ENCODE measurements around the gene CENPP.
"Not testable (repeated sequence)": the region's sequence is repeated elsewhere in the genome, so short reads cannot be mapped to it uniquely, and the experiment has no call there.

Gene CENPP

GRCh38 chr9:92564504-92564903 lies 238.8 kb downstream of the CENPP start:
- in situ Hi-C loops (cut with HindIII; ENCODE audit: low sequenced_read_pairs), result no loop called here

- in situ Hi-C loops (cut with HindIII; ENCODE audit: low sequenced_read_pairs), result no loop called here
These were observed 239.2 kb downstream of the CENPP start for GRCh38 chr9:92564982-92565381.

- in situ Hi-C loops (cut with HindIII; ENCODE audit: low sequenced_read_pairs), result not testable (repeated sequence)
These were observed 246.1 kb downstream of the CENPP start for GRCh38 chr9:92571871-92572270.

DNA sequence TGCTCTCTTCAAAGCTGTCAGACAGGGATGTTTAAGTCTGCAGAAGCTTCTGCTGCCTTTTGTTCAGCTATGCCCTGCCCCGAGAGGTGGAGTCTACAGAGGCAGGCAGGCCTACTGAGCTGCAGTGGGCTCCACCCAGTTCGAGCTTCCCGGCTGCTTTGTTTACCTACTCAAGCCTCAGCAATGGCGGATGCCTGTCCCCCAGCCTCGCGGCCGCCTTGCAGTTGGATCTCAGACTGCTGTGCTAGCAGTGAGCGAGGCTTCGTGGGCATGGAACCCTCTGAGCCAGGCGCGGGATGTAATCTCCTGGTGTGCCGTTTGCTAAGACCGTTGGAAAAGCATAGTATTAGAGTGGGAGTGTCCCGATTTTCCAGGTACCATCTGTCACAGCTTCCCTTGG lies 247.9 kb downstream of the CENPP start:
- in situ Hi-C loops (cut with HindIII; ENCODE audit: low sequenced_read_pairs), result not testable (repeated sequence)

GRCh38 chr9:92576175-92576574 lies 250.4 kb downstream of the CENPP start:
- in situ Hi-C loops (cut with HindIII; ENCODE audit: low sequenced_read_pairs), result loop anchor here (5.0 to 25.0 kb wide), 2 partner anchors 49 to 214 kb away; no protein-coding TSS in a partner anchor

DNA sequence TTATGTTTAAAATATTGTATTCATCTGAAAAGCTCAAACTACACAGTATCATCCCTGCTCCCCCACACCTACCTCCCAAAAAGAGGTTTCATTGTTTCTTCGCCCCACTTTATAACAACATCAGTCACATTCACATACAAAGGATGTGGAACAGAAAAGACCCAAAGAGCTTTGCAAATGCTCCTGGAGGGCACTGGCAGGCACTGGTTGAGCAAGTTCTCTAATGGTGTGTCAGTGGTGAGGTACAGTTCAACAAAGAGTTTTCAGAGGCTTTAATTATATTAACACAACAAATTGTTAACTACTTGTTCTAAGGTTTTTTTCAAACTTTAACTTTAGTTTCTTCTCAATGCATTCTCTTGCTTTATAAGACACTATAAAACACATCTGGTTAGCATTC lies 264.2 kb downstream of the CENPP start:
- in situ Hi-C loops (cut with HindIII; ENCODE audit: low sequenced_read_pairs), result loop anchor here (25.0 kb wide), 1 partner anchor 228 kb away; no protein-coding TSS in a partner anchor

DNA sequence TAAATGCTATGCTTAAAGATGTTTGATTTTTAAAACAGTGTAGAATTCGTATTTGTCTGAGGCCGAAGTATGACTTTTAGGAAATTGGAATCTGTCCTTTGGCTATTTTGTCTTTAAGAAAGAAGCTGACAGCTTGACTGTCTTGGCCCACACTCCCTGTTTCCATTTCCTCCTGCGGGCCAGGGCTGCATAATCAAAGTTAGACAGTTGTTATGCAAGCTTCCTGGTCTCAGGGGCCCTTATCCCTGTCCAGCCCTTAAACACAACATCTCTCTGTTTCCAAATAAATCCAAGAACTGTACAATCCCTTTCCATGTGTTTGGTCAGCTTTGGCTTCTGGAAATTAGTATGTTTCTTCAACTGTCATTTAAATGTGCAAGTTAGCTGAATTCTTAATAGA lies 264.6 kb downstream of the CENPP start:
- in situ Hi-C loops (cut with HindIII; ENCODE audit: low sequenced_read_pairs), result loop anchor here (25.0 kb wide), 1 partner anchor 228 kb away; no protein-coding TSS in a partner anchor

- in situ Hi-C loops (cut with HindIII; ENCODE audit: low sequenced_read_pairs), result loop anchor here (25.0 kb wide), 1 partner anchor 230 kb away; no protein-coding TSS in a partner anchor
These were observed 266.8 kb downstream of the CENPP start for GRCh38 chr9:92592537-92592936.

DNA sequence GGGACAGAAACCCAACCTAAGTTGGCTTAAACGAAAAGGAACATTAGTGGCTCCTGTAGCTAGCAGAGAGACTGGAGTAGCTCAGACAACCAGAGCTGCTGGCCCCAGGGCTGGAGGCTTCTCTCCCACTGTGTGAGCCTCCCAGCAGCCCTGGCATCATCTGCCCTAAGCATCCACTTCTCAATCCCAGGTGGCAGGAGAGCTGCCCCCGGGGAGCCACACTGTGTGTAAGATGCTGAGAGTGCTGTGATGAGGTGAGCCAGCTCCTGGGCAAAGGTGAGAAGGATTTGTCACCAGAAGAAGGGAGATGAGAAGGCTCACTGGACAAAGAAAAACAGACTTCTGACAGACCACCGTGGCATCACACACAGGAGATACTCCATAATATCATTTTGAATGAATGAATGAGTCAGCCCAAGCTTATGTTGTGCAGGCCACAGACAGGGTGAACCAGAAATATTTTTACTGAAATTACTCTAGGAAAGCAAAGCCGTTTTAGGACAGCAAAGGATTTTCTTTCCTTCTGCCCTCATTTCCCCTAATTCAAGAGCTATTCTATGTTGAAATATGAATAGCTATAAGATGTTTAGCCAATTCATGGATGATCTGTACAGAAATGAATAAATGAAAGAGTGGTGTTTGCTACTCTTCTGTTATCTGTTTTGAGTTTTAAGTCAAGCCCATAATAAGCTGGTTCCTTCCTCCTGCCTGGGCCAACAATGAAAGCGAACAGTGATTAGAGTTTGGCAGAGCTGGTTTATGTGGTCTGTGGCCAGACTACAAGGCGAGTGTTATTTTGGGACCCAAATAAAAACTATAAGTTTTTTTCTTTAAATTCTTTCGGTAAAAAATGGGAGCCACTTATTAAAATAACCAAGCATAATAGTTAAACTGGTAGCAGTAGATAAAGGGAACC lies 267.5 kb downstream of the CENPP start:
- in situ Hi-C loops (cut with HindIII; ENCODE audit: low sequenced_read_pairs), result loop anchor here (25.0 kb wide), 1 partner anchor 231 kb away; no protein-coding TSS in a partner anchor

GRCh38 chr9:92595075-92595474 lies 269.3 kb downstream of the CENPP start:
- in situ Hi-C loops (cut with HindIII; ENCODE audit: low sequenced_read_pairs), result loop anchor here (25.0 kb wide), 1 partner anchor 233 kb away; no protein-coding TSS in a partner anchor

GRCh38 chr9:92595930-92596329 lies 270.2 kb downstream of the CENPP start:
- in situ Hi-C loops (cut with HindIII; ENCODE audit: low sequenced_read_pairs), result loop anchor here (25.0 kb wide), 1 partner anchor 234 kb away; no protein-coding TSS in a partner anchor

- in situ Hi-C loops (cut with HindIII; ENCODE audit: low sequenced_read_pairs), result loop anchor here (25.0 kb wide), 1 partner anchor 236 kb away; no protein-coding TSS in a partner anchor
These were observed 272.6 kb downstream of the CENPP start for GRCh38 chr9:92598382-92598781.

DNA sequence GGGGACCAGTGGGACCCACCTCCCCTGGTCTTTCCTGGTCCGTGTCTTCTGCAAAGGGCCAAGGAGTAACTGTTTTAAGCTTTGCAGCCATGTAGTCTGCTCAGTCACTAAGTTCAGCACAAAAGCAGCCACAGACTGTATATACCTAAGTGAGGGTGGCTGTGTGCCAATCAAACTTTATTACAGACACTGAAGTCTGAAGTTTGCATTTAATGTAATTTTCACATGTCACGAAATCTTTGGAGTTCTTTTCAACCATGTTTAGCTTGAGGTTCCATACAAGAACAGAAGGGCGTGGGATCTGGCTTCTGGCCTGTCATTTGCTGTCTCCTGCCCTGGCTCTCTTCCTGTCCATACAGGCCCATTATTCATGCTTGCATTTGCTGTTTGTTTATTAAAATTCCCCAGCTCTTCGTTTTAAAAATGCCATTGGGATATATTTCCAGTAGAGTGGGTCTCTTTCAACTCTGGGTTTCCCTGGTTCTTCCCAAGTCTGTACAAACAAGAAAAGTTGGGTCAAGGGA lies 274.2 kb downstream of the CENPP start:
- in situ Hi-C loops (cut with HindIII; ENCODE audit: low sequenced_read_pairs), result loop anchor here (25.0 kb wide), 1 partner anchor 238 kb away; no protein-coding TSS in a partner anchor

DNA sequence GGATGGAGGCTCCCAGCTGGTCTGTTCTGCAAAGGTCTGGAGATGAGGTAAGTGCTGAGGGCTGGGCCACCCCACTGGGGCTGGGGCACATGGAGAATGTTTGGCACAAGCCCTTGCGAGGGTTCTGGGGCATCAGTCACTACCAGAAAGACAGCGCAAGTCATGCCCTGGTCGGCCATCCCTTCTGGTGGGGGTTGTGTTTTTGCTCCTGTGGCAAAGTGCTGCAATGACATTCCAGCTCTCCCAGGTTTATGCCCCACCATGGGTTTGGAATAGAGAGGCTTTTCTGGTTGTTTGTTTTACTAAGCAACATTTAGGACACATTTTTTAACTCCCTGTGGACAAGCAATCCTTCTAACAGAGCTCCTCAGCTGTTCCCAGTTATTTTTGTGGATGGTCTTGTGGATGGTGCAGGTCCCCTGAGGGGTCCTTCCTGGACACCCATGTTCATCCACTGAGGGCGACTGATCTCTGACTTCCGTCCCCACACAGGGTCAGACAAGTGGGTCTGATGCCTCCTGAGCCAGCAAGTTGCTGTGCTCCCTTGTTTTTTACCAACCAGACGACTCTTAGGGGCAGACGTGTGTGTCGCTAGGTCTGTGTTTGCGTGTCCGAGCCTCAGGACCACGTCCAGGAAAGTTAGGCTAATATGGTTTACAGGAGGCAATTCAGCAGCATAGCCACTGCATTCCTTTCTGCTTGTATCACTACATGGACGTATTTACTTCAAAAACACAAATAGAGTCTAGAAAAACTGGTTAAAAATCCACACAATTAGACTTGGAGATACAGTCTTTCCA lies 274.9 kb downstream of the CENPP start:
- in situ Hi-C loops (cut with HindIII; ENCODE audit: low sequenced_read_pairs), result no loop called here

GRCh38 chr9:92601451-92601850 lies 275.7 kb downstream of the CENPP start:
- in situ Hi-C loops (cut with HindIII; ENCODE audit: low sequenced_read_pairs), result no loop called here

GRCh38 chr9:92602413-92602812 lies 276.7 kb downstream of the CENPP start:
- in situ Hi-C loops (cut with HindIII; ENCODE audit: low sequenced_read_pairs), result no loop called here

GRCh38 chr9:92603100-92603499 lies 277.3 kb downstream of the CENPP start:
- in situ Hi-C loops (cut with HindIII; ENCODE audit: low sequenced_read_pairs), result no loop called here

DNA sequence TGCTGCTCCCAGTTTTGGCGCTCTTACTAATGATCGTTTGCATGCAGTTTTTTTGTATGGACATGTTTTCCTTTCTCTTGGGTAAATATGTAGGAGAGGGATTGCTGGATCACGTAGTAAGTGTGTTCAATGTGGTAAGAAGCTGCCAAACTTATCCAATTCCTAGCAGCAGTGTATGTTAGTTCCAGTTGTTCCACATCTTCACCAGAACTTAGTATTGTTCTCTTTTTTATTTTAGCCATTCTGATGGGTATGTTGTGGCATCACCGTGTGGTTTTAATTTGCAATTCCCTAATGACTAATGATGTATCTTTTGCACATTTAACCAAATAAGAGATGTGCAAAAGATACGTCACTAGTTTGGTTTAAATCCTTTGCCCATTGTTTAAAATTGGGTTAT lies 278.2 kb downstream of the CENPP start:
- in situ Hi-C loops (cut with HindIII; ENCODE audit: low sequenced_read_pairs), result no loop called here

GRCh38 chr9:92605224-92605623 lies 279.5 kb downstream of the CENPP start:
- in situ Hi-C loops (cut with HindIII; ENCODE audit: low sequenced_read_pairs), result no loop called here

DNA sequence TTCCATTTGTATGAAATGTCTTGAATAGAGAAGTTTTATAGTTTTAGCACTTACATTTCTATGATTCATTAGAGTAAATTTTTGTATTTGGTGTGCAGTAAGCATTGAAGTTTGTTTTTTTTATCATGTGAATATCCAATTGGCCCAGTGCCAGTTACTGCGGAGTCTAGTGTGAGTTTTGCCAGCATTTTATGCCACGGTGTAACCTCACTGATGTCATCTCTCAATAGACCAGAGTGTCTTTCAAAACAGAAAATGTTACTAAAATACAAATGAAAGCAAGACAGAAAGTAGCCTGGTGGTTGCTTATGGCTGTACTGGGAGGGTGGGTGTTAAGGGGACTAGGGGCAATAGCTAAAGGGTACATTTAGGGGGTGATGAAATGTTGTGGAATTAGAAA lies 281.3 kb downstream of the CENPP start:
- in situ Hi-C loops (cut with HindIII; ENCODE audit: low sequenced_read_pairs), result no loop called here

DNA sequence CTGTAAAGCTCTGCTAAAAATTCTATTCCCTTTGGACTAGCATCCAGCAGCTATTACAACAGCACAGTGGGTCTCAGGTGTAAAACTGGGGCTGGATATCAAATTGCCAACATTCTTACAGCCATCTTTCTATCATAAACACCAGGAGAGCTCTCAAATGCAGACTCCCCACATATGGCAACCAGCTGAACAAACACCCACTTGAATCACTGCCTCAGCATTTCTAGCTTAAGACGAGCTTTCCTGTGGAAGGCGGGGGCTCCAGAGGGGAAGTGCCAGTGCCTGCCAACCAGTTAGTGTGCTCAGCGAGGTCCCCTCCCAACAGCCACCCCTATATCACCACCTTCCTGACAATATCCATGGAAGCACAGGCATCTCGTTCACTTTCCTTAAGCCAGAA lies 282.0 kb downstream of the CENPP start:
- in situ Hi-C loops (cut with HindIII; ENCODE audit: low sequenced_read_pairs), result no loop called here

Data from endothelial cell of hepatic sinusoid (primary cell).